Progenitor cell of endocrine pancreas (in vitro differentiated cells): ENCODE measurements around the gene PELI3. TPM values are rescaled to one million over a fixed set of nuclear protein-coding genes. Genes with fewer than 3 reads are reported as not detected.
"Not testable (repeated sequence)": the region's sequence is repeated elsewhere in the genome, so short reads cannot be mapped to it uniquely, and the experiment has no call there.

ENCODE experiments used
- DNase-seq: peaks from one replicate; pipeline ENCODE4 v3.0.0; 2021; ENCODE audit warnings: low spot score; ENCODE audit not compliant: unreplicated experiment
- H3K27ac Mint-ChIP-seq: 2 replicates; pipeline ENCODE4 v1.8.0; 2021; ENCODE audit warnings: mild to moderate bottlenecking, moderate library complexity, mixed read lengths
- H3K27me3 Mint-ChIP-seq: 2 replicates; pipeline ENCODE4 v1.8.0; 2021; ENCODE audit warnings: mixed read lengths
- H3K36me3 Mint-ChIP-seq: 2 replicates; pipeline ENCODE4 v1.8.0; 2022; ENCODE audit warnings: mixed read lengths; ENCODE audit not compliant: insufficient read depth
- H3K4me1 Mint-ChIP-seq: 2 replicates; pipeline ENCODE4 v1.8.0; 2021; ENCODE audit warnings: low read depth, mixed read lengths
- H3K4me3 Mint-ChIP-seq: 2 replicates; pipeline ENCODE4 v1.8.0; 2021; ENCODE audit warnings: low read depth, mild to moderate bottlenecking, moderate library complexity, mixed read lengths
- H3K9me3 Mint-ChIP-seq: 2 replicates; pipeline ENCODE4 v1.8.0; 2021; ENCODE audit warnings: low read depth, mixed read lengths
- total RNA-seq: library from RNA; stranded (reverse); gene quantifications from 2 replicates; pipeline ENCODE4 v1.2.1, GENCODE V29; 2021
- TF ChIP-seq, protein P1 (sequence below): fragments of 200-600 bp; sonication (generic); IDR thresholded peaks from one replicate; pipeline ENCODE4 v1.5.0; 2021; ENCODE audit warnings: antibody characterized with exemption, mild to moderate bottlenecking; ENCODE audit not compliant: unreplicated experiment

Gene PELI3
- total RNA-seq, 1 donor from 2014 or later, result 17.8 TPM

DNA sequence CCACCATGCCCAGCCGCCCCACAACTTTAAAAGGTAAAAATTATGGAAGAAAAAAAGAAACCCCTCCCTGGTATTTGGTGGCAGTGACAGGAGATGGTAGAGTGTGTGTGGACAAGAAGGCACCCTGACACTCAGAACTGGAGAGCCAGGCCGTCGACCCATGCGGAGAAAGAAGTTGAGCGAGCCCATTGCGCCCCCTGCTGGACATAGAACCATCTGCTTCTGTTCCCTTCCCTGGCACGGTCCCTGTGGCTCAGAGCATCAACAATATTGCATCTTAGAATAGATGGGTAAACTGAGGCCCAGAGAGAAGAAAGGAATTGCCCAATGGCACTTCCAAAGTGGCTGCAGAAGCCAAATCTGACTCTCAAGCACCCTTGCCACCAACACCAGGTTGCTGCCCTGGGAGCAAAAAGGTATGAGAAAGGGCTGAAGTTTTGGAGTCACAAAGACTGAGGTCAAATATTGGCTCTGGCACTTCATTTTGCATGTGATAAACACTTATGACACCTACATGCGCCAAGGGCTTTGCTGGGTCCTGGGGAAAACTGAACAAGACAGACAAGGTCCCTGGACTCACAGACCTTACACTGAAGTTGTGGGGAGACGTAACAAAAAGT is 36.6 kb upstream of the PELI3 start:
- H3K36me3 Mint-ChIP-seq, result peaks cover 2% of the 10 kb centered on the region
- no peak overlapping the region for H3K27ac Mint-ChIP-seq
- H3K4me3 Mint-ChIP-seq, result no peak overlapping the region
- no peaks in the 10 kb centered on the region for H3K27me3 Mint-ChIP-seq
- TF ChIP-seq, protein P1, sequence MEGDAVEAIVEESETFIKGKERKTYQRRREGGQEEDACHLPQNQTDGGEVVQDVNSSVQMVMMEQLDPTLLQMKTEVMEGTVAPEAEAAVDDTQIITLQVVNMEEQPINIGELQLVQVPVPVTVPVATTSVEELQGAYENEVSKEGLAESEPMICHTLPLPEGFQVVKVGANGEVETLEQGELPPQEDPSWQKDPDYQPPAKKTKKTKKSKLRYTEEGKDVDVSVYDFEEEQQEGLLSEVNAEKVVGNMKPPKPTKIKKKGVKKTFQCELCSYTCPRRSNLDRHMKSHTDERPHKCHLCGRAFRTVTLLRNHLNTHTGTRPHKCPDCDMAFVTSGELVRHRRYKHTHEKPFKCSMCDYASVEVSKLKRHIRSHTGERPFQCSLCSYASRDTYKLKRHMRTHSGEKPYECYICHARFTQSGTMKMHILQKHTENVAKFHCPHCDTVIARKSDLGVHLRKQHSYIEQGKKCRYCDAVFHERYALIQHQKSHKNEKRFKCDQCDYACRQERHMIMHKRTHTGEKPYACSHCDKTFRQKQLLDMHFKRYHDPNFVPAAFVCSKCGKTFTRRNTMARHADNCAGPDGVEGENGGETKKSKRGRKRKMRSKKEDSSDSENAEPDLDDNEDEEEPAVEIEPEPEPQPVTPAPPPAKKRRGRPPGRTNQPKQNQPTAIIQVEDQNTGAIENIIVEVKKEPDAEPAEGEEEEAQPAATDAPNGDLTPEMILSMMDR, result peak; percentile 88
- H3K4me1 Mint-ChIP-seq, result no peaks in the 10 kb centered on the region
- DNase-seq, result peak; percentile 46
- no peaks in the 10 kb centered on the region for H3K9me3 Mint-ChIP-seq

DNA sequence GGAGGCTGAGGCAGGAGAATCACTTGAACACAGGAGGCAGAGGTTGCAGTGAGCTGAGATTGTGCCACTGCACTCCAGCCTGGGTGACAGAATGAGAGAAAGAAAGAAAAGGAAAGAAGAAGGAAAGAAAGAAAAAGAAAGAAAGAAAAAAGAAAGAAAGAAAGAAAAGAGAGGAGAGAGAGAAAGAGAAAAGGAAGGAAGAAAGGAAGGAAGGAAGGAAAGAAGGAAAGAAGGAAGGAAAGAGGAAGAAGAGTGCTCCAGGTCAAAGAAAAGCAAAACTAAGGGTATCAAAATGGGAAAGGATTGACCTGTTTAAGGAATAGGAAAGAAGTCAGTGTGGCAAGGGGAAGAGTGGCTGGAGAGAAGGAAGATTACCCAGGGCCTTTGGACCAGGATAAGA is 35.4 kb upstream of the PELI3 start:
- DNase-seq, H3K9me3 Mint-ChIP-seq, H3K27ac Mint-ChIP-seq, H3K27me3 Mint-ChIP-seq, H3K36me3 Mint-ChIP-seq, H3K4me1 Mint-ChIP-seq, H3K4me3 Mint-ChIP-seq: not testable (repeated sequence)

DNA sequence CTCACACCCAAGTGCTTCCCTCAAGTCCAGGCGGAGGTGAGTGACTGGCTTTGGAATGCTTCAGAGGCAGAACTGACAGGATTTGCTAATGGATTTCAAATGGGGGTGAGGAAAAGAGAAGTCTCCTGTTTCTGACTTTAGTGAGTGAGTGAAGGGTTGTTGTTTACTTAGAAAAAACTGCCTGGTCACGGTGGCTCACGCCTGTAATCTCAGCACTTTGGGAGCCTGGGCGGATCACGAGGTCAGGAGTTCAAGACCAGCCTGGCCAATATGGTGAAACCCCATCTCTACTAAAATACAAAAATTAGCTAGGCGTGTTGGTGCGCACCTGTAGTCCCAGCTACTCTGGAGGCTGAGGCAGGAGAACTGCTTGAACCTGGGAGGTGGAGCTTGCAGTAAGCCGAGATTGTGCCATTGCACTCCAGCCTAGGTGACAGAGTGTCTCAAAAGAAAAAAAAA is 34.8 kb upstream of the PELI3 start:
- H3K4me1 Mint-ChIP-seq, H3K27ac Mint-ChIP-seq, H3K9me3 Mint-ChIP-seq, H3K4me3 Mint-ChIP-seq, H3K36me3 Mint-ChIP-seq, DNase-seq, H3K27me3 Mint-ChIP-seq: not testable (repeated sequence)

DNA sequence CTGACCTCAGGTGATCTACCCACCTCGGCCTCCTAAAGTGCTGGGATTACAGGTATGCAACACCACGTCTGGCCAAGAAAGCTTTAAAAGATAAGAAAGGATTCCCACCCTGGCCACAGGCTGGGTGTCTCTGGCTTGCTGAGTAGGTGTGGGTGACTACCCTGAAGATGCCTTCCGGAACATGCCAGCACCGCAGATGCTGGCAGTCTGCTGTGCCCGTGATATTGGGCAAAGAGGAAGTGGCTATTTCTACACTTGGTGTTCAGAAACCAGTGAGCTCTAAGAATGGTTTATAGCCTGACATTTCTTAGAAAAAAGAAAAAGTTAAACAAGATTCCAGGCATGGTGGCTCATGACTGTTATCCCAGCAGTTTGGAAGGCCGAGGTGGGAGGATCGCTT is 34.1 kb upstream of the PELI3 start:
- TF ChIP-seq, protein P1, result no peak
- H3K9me3 Mint-ChIP-seq, result no peaks in the 10 kb centered on the region
- H3K27ac Mint-ChIP-seq, result no peak overlapping the region
- H3K36me3 Mint-ChIP-seq, result peaks cover 10% of the 10 kb centered on the region
- H3K4me3 Mint-ChIP-seq, result no peak overlapping the region
- H3K4me1 Mint-ChIP-seq, result no peaks in the 10 kb centered on the region
- H3K27me3 Mint-ChIP-seq, result no peaks in the 10 kb centered on the region
- DNase-seq, result no peak

DNA sequence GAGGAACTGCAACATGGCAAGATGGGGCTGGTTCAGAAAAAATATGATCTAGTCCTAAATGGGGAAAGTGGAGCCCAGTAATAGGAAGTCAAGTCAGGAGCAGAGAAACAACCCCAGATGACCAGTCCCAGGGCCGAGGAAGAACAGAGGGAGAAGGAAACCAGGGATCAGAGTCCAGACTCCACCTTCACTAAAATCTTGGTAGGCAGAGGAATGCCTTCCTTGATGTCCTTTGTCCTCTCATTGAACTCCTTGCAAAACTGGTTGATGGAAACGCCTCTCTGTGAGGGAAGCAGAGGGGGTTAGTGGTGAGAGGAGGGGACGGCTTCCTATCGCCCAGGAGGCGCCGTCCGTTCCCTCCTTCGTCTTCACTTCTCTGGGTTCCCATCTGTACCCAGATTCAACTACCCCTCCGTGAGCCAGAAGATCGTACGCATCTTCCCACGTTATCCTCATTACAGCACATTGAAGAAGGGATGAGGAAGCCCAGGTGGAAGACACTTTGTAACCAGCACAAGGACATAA is 28.7 kb upstream of the PELI3 start:
- DNase-seq, result no peak
- H3K36me3 Mint-ChIP-seq, result peaks cover 9% of the 10 kb centered on the region
- no peaks in the 10 kb centered on the region for H3K27me3 Mint-ChIP-seq
- peak overlapping the region; percentile 100 for H3K27ac Mint-ChIP-seq
- H3K4me1 Mint-ChIP-seq, result peaks cover 8% of the 10 kb centered on the region
- peaks cover 2% of the 10 kb centered on the region for H3K9me3 Mint-ChIP-seq
- TF ChIP-seq, protein P1, result no peak
- peak overlapping the region; percentile 87 for H3K4me3 Mint-ChIP-seq

DNA sequence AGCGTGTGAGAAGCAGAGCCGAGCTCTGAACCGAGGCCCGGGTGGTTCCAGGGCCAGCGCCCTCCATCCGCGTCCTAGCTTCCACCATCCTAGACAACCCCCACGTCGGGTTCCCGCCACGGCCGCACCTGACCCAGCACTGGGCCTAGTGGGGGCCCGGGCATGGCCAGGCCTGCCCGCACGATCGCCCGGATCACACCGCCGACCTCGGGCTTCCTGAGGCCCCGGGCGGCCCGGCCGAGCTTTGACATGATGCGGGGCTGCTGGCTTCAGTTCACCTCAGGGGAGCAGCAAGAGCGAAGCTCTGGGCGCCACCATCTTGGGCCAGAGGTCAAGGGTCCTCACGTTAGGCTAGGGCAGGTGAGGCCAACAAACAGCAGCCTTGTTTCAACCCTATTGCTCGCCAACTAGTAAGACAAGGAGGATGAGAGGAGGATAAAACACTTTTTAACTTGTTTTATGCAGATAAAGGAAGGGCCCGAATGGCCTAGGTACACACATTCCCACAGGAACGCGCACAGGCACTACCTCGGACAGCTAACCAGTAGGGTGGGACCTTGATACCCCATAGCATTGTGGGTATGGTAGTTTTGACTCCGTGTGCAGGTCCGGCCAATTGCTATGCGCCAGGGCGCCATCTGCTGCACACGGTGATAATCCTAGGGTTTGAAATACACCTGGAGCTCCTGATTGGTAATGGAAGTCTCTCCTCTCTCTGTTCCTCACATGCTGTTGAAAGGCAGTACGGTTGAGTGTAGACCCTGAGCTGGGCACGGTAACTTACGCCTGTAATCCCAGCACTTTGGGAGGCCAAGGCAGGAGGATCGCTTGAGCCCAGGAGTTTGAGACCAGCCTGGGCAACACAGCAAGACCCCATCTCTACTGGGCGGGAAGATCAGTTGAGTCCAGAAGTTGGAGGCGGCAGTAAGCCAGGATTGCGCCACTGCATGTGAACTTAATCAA is 27.9 kb upstream of the PELI3 start, which contains the start of gene MRPL11:
TSS of gene MRPL11 (minus strand) at position 345 of the 963 bp plus-strand sequence. CDS start at position 251, 94 bp downstream.
- H3K4me1 Mint-ChIP-seq, result peaks cover 8% of the 10 kb centered on the region
- TF ChIP-seq, protein P1, result peak; percentile 69
- H3K36me3 Mint-ChIP-seq, result peaks cover 9% of the 10 kb centered on the region
- H3K27ac Mint-ChIP-seq, result peak within 1 kb of the TSS; percentile 100
- DNase-seq, result peak; percentile 82
- H3K4me3 Mint-ChIP-seq, result peak within 1 kb of the TSS; percentile 87
- peaks cover 10% of the 10 kb centered on the region for H3K9me3 Mint-ChIP-seq
- no peaks in the 10 kb centered on the region for H3K27me3 Mint-ChIP-seq

DNA sequence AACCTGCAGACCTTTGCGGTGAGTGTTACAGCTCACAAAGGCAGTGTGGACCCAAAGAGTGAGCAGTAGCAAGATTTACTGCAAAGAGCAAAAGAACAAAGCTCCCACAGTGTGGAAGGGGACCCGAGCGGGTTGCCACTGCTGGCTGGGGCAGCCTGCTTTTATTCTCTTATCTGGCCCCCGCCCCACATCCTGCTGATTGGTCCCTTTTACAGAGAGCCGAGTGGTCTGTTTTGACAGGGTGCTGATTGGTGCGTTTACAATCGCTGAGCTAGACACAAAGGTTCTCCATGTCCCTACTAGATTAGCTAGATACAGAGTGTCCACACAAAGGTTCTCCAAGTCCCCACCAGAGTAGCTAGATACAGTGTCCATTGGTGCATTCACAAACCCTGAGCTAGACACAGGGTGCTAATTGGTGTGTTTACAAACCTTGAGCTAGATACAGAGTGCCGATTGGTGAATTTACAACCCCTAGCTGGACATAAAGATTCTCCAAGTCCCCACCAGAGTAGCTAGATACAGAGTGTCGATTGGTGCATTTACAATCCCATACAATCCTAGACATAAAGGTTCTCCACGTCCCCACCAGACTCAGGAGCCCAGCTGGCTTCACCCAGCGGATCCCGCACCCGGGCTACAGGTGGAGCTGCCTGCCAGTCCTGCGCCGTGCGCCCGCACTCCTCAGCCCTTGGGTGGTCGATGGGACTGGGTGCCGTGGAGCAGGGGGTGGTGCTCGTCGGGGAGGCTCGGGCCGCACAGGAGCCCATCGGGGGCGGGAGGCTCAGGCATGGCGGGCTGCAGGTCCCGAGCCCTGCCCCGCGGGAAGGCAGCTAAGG is 26.4 kb upstream of the PELI3 start:
- H3K27me3 Mint-ChIP-seq, result not testable (repeated sequence)

DNA sequence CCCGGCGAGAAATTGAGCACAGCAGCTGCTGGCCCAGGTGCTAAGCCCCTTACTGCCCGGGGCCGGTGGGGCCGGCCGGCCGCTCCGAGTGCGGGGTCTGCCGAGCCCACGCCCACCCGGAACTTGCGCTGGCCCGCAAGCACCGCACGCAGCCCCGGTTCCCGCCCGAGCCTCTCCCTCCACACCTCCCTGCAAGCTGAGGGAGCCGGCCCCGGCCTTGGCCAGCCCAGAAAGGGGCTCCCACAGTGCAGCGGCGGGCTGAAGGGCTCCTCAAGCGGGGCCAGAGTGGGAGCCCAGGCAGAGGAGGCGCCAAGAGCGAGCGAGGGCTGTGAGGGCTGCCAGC is 25.8 kb upstream of the PELI3 start:
- H3K4me1 Mint-ChIP-seq, H3K27me3 Mint-ChIP-seq, H3K27ac Mint-ChIP-seq, H3K36me3 Mint-ChIP-seq, H3K4me3 Mint-ChIP-seq, DNase-seq: not testable (repeated sequence)
- H3K9me3 Mint-ChIP-seq, result peaks cover 12% of the 10 kb centered on the region

More for the DNA sequence above, 26.4 kb upstream of the PELI3 start:
- H3K27ac Mint-ChIP-seq, DNase-seq, H3K4me1 Mint-ChIP-seq, H3K4me3 Mint-ChIP-seq, H3K36me3 Mint-ChIP-seq: not testable (repeated sequence)
- peaks cover 12% of the 10 kb centered on the region for H3K9me3 Mint-ChIP-seq
